ENCODE measurements around the gene PTCH2. TPM values are rescaled to one million over a fixed set of nuclear protein-coding genes. Genes with fewer than 3 reads are reported as not detected.

The PTCH2 gene
- total RNA-seq, 1 experiment from 2014 or later = 0.79 TPM

GRCh38 chr1:44874155-44874554 is 31.1 kb upstream of the PTCH2 start:
- H3K23me2 ChIP-seq (ENCODE audit: insufficient read length, low read depth, low read length, poor library complexity, severe bottlenecking) = no peaks in the 10 kb centered on the region
- Mint-ChIP-seq H3K4me3 (no peak overlapping the region), H3K27ac (no peak overlapping the region), H3K9me3 (no peaks in the 10 kb centered on the region; a peak in 2 of 5 replicates), H3K4me1 (no peaks in the 10 kb centered on the region), H3K27me3 (ENCODE audit: low read depth) (no peaks in the 10 kb centered on the region), H3K36me3 (ENCODE audit: insufficient read depth in 1 of 3, low read depth in 3 of 3) (peaks cover 23 to 40% (median 36%) of the 10 kb centered on the region in 3 experiments)
- WGBS (ENCODE audit: extremely low coverage, insufficient read length, low lambda C conversion rate) = no CpG with 5 or more reads among the region's 2 CpGs
- no peak overlapping the region for H2BK120ac ChIP-seq (ENCODE audit: low read depth, low read length, poor library complexity, severe bottlenecking)
- no peak overlapping the region for H2AK5ac ChIP-seq (ENCODE audit: insufficient read length, low read length)
- H4K8ac ChIP-seq (replicated peaks; ENCODE audit: insufficient read length, low read depth, low read length) = no peak overlapping the region
- no peak overlapping the region for H4K5ac ChIP-seq (ENCODE audit: insufficient read length, low read depth, low read length)
- no peak overlapping the region for H2BK5ac ChIP-seq (ENCODE audit: insufficient read length, low read length)
- 0 out of 2 replicates have a peak, but pooled peaks cover 1% of the 10 kb centered on the region for H3K79me2 ChIP-seq (ENCODE audit: insufficient read depth, low read length)
- no peak for DNase-seq
- H2BK20ac ChIP-seq (ENCODE audit: low read depth, low read length, poor library complexity, severe bottlenecking) = no peak overlapping the region
- no peak overlapping the region for H3K56ac ChIP-seq (ENCODE audit: insufficient read length, low read depth, low read length)
- TF ChIP-seq, protein P1, sequence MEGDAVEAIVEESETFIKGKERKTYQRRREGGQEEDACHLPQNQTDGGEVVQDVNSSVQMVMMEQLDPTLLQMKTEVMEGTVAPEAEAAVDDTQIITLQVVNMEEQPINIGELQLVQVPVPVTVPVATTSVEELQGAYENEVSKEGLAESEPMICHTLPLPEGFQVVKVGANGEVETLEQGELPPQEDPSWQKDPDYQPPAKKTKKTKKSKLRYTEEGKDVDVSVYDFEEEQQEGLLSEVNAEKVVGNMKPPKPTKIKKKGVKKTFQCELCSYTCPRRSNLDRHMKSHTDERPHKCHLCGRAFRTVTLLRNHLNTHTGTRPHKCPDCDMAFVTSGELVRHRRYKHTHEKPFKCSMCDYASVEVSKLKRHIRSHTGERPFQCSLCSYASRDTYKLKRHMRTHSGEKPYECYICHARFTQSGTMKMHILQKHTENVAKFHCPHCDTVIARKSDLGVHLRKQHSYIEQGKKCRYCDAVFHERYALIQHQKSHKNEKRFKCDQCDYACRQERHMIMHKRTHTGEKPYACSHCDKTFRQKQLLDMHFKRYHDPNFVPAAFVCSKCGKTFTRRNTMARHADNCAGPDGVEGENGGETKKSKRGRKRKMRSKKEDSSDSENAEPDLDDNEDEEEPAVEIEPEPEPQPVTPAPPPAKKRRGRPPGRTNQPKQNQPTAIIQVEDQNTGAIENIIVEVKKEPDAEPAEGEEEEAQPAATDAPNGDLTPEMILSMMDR (conservative IDR thresholded peaks at IDR 0.05) = no peak
- no peak overlapping the region for H3T11ph ChIP-seq (ENCODE audit: low read length)
- H2BK12ac ChIP-seq (ENCODE audit: insufficient read length, low read depth, low read length) = no peak overlapping the region
- no peak overlapping the region for H2BK15ac ChIP-seq (ENCODE audit: low read depth, low read length)
- no peaks in the 10 kb centered on the region for H3K79me1 ChIP-seq (ENCODE audit: insufficient read depth, low read depth, low read length, poor library complexity, severe bottlenecking)
- no peak overlapping the region for H2AFZ ChIP-seq (ENCODE audit: low read length)
- H3K14ac ChIP-seq (ENCODE audit: insufficient read depth, low read length) = no peak overlapping the region
- H3K4ac ChIP-seq (ENCODE audit: low read depth, low read length) = no peak overlapping the region
- H4K20me1 ChIP-seq (ENCODE audit: control insufficient read depth, insufficient read depth, insufficient read length) = no peaks in the 10 kb centered on the region
- H4K91ac ChIP-seq (ENCODE audit: insufficient read length, low read depth, low read length) = no peak overlapping the region
- no peak overlapping the region for H3K4me2 ChIP-seq (ENCODE audit: insufficient read depth, insufficient read length, low read length)
- no peaks in the 10 kb centered on the region for H3K27me3 ChIP-seq (ENCODE audit: insufficient read depth, low read length)
- H3K4me1 ChIP-seq (ENCODE audit: insufficient read depth, low read length) = no peaks in the 10 kb centered on the region
- no peak overlapping the region for H3K9ac ChIP-seq (ENCODE audit: extremely low read depth, insufficient read length, low read length)
- no peak overlapping the region for H3K18ac ChIP-seq (ENCODE audit: insufficient read length, low read depth, low read length)
- H3K27ac ChIP-seq (ENCODE audit: insufficient read length, low read depth, low read length) = no peak overlapping the region
- H3K9me3 ChIP-seq (ENCODE audit: control insufficient read depth, low read depth, low read length) = no peaks in the 10 kb centered on the region
- no peak overlapping the region for H3K23ac ChIP-seq (ENCODE audit: insufficient read length, low read depth, low read length)
